Posterior vena cava (tissue), 2 donors: ENCODE data around the gene PCDHGB2. TPM values are rescaled to one million over a fixed set of nuclear protein-coding genes. Genes with fewer than 3 reads are reported as not detected.
"Not testable (repeated sequence)": the region's sequence is repeated elsewhere in the genome, so short reads cannot be mapped to it uniquely, and the experiment has no call there.

Experiments
- DNase-seq: peaks from one replicate; pipeline ENCODE4 v3.0.0-alpha.2; 2020; ENCODE audit warnings: low spot score
- intact Hi-C, 2 donors: fragments of 100-400 bp; cut with DNase I; formaldehyde crosslinking; loops; one replicate each; pipeline versions ENCODE4 v1.14.1 to v1.14.2; 2022 to 2023
- total RNA-seq, 2 donors: library from RNA; stranded (reverse); fragmentation: NEBNext Ultra II Directional; extraction: Animal tissue kit (Norgen Biotek cat#: 25700); gene quantifications; one replicate each; pipeline ENCODE4 v1.2.1, GENCODE V29; 2021
- donor health status: DM: yes; HTN: yes; CAD: no.
- donor health status: DM: yes; HTN: yes; CAD: no.

Gene PCDHGB2
- total RNA-seq, 2 donors from 2014 or later = 4.7 to 5.2 TPM

- DNase-seq, intact Hi-C loops: not testable (repeated sequence)
These were observed 15.8 kb downstream of the PCDHGB2 start for GRCh38 chr5:141375444-141376155.

DNA sequence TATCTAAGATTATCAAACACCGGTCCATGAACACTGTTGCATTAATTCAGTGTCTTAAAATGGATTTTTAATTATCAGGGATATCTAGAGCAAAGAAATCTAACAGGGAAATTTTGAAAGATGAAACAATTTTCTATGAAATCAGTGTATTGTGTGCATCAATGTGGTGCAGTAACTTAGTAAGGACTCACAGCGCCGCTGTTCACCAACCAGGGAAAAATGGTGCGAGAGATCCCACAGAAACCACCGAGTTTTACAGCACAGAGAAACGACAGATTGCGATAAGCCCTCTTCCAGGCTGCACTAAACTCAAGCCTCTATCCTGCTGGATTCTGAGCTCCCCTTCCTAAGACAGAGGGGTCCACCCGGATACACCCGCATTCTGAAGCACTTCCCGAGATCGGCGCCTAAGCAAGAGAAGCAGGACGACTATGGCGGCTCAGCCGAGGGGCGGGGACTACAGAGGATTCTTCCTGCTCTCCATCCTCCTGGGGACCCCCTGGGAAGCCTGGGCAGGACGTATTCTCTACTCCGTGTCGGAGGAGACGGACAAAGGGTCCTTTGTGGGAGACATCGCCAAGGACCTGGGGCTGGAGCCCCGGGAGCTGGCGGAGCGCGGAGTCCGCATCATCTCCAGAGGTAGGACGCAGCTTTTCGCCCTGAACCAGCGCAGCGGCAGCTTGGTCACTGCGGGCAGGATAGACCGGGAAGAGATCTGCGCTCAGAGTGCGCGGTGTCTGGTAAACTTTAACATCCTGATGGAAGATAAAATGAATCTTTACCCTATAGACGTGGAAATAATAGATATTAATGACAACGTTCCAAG lies 22.9 kb downstream of the PCDHGB2 start, which contains the start of gene PCDHGA7:
TSS of gene PCDHGA7 (plus strand) at position 274 of the 826 bp plus-strand sequence. CDS start at position 432, 158 bp downstream.
- DNase-seq = no peak
- intact Hi-C loops = no loop called here

DNA sequence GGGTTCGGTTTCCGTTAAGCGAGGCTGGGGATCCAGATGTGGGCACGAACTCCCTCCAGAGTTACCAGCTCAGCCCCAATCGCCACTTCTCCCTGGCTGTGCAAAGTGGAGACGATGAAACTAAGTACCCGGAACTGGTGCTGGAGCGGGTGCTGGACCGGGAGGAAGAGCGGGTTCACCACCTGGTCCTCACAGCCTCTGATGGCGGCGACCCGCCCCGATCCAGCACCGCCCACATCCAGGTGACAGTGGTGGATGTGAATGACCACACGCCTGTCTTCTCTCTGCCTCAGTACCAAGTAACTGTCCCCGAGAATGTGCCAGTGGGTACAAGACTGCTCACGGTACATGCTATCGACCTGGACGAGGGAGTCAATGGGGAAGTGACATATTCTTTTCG lies 23.6 kb downstream of the PCDHGB2 start:
- intact Hi-C loops = no loop called here
- no peak for DNase-seq

DNA sequence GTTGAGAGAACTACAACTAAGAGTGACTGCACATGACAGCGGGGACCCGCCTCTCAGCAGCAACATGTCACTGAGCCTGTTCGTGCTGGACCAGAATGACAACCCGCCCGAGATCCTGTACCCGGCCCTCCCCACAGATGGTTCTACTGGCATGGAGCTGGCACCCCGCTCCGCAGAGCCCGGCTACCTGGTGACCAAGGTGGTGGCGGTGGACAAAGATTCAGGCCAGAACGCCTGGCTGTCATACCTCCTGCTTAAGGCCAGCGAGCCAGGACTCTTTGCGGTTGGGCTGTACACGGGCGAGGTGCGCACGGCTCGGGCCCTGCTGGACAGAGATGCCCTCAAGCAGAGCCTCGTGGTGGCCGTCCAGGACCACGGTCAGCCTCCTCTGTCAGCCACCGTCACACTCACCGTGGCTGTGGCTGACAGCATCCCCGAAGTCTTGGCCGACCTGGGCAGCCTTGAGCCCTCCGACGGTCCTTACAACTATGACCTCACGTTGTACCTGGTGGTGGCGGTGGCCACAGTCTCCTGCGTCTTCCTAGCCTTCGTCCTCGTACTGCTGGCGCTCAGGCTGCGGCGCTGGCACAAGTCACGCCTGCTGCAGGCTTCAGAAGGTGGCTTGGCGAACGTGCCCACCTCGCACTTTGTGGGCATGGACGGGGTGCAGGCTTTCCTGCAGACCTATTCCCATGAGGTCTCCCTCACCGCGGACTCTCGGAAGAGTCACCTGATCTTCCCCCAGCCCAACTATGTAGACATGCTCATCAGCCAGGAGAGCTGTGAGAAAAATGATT lies 24.9 kb downstream of the PCDHGB2 start:
- intact Hi-C loops = no loop called here
- DNase-seq = no peak

DNA sequence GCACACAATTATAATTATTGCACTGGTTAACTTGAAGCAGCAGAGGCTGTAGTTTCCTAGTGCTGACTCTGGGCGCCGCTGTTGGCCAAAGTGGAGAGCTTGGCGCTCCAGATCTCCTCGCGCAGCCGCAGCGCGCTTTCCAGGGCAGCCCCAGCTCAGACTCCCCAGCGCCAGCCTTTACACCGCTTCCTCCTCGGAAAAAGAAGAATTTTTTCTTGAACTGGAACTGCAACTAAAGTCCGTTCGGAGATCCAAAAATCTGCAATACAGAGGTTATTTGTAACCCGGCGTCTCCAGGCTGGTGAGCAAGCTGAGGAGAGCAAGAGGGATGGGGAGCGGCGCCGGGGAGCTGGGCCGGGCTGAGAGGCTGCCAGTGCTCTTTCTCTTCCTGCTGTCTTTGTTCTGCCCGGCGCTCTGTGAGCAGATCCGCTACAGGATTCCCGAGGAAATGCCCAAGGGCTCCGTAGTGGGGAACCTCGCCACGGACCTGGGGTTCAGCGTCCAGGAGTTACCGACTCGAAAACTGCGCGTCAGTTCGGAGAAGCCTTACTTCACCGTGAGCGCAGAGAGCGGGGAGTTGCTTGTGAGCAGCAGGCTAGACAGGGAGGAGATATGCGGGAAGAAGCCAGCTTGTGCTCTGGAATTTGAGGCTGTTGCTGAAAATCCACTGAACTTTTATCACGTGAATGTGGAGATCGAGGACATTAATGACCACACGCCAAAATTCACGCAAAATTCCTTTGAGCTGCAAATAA lies 27.9 kb downstream of the PCDHGB2 start, which contains the start of gene PCDHGB4:
TSS of gene PCDHGB4 (plus strand) at position 142 of the 755 bp plus-strand sequence. CDS start at position 329, 187 bp downstream.
- intact Hi-C loops = not testable (repeated sequence)

GRCh38 chr5:141388661-141389060 lies 28.9 kb downstream of the PCDHGB2 start:
- intact Hi-C loops = no loop called here
- DNase-seq = no peak

More for the DNA sequence above, 27.9 kb downstream of the PCDHGB2 start, which contains the start of gene PCDHGB4:
- DNase-seq = not testable (repeated sequence)

- DNase-seq = no peak
- intact Hi-C loops = no loop called here
These were observed 29.6 kb downstream of the PCDHGB2 start for GRCh38 chr5:141389153-141390042.

- DNase-seq = no peak
These were observed 32.8 kb downstream of the PCDHGB2 start, which contains the start of gene PCDHGA8 for GRCh38 chr5:141392429-141393198. PCDHGA8 (plus strand) TSS chr5:141392633; CDS start chr5:141392814, 181 bp downstream.

DNA sequence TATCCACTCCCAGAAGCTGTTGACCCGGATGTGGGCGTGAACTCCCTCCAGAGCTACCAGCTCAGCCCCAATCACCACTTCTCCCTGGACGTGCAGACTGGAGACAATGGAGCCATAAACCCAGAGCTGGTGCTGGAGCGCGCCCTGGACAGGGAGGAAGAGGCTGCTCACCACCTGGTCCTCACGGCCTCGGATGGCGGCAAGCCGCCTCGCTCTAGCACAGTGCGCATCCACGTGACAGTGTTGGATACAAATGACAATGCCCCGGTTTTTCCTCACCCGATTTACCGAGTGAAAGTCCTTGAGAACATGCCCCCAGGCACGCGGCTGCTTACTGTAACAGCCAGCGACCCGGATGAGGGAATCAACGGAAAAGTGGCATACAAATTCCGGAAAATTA lies 33.5 kb downstream of the PCDHGB2 start:
- intact Hi-C loops = no loop called here
- no peak for DNase-seq

More at GRCh38 chr5:141392429-141393198, 32.8 kb downstream of the PCDHGB2 start, which contains the start of gene PCDHGA8:
- intact Hi-C loops = no loop called here

GRCh38 chr5:141394401-141395187 lies 34.8 kb downstream of the PCDHGB2 start:
- DNase-seq, intact Hi-C loops: not testable (repeated sequence)

GRCh38 chr5:141397756-141398551 lies 38.2 kb downstream of the PCDHGB2 start, which contains the start of gene PCDHGB5:
PCDHGB5 (plus strand) TSS chr5:141397947; CDS start chr5:141398128, 181 bp downstream.
- peak; percentile 54 for DNase-seq
- intact Hi-C loops = not testable (repeated sequence)

GRCh38 chr5:141398608-141399007 lies 38.8 kb downstream of the PCDHGB2 start:
- no peak for DNase-seq
- intact Hi-C loops = no loop called here

DNA sequence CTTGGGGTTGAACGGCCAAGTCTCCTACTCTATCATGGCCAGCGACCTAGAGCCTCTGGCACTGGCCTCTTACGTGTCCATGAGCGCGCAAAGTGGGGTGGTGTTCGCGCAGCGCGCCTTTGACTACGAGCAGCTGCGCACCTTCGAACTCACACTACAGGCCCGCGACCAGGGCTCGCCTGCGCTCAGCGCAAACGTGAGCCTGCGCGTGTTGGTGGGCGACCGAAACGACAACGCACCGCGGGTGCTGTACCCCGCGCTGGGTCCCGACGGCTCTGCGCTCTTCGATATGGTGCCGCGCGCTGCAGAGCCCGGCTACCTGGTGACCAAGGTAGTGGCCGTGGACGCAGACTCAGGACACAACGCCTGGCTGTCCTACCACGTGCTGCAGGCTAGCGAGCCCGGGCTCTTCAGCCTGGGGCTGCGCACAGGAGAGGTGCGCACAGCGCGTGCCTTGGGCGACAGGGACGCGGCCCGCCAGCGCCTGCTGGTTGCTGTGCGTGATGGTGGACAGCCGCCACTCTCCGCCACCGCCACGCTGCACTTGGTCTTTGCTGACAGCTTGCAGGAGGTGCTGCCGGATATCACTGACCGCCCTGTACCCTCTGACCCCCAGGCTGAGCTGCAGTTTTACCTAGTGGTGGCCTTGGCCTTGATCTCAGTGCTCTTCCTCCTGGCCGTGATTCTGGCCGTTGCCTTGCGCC lies 39.9 kb downstream of the PCDHGB2 start:
- peak; percentile 74 for DNase-seq
- intact Hi-C loops = no loop called here

- no peak for DNase-seq
- intact Hi-C loops = no loop called here
These were observed 42.9 kb downstream of the PCDHGB2 start, which contains the start of gene PCDHGA9 for GRCh38 chr5:141402553-141403243. PCDHGA9 (plus strand) TSS chr5:141402778; CDS start chr5:141402953, 175 bp downstream.
